ENCODE data around the gene UCK1. TPM values are rescaled to one million over a fixed set of nuclear protein-coding genes. Genes with fewer than 3 reads are reported as not detected.

The UCK1 gene
- total and polyA plus RNA-seq, 7 donors: 16.8 to 75.6 (median 37.8) TPM

DNA sequence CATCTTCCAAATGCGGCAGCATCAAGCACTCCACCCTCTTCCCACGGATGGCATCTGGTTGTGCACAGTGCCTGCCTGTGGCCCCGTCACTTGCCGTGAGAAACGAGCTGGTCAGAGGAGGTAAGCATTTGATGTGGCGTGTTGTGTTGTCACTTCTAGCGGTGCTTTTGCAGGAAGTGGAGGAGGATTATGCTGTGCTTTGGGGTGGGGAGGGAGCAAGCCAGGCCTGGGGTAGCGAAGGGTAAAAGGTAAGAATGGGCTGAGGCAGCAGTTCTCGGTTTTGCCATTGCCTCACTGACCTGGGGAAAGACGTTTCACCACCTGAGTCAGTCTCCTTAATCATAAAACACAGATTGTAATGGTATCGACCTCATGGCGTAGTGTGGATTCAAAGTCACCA, 30.7 kb downstream of the UCK1 start:
- Histone ChIP-seq H3K27ac (no peak overlapping the region), H3K36me3 (ENCODE audit: insufficient read depth in 1 of 2, low read depth in 1 of 2) (peaks cover 0 to 56% of the 10 kb centered on the region in 2 donors), H3K4me1 (peaks cover 20% of the 10 kb centered on the region), H3K9me3 (no peaks in the 10 kb centered on the region), H3K27me3 (ENCODE audit: insufficient read depth in 3 of 3, low read length in 2 of 3) (no peaks in the 10 kb centered on the region), H3K4me3 (no peak overlapping the region)
- no peak for DNase-seq
- WGBS, 3 donors: 66 to 74% (median 67%) methylated on average over 12 of the region's 12 CpGs
- TF ChIP-seq, protein P1, sequence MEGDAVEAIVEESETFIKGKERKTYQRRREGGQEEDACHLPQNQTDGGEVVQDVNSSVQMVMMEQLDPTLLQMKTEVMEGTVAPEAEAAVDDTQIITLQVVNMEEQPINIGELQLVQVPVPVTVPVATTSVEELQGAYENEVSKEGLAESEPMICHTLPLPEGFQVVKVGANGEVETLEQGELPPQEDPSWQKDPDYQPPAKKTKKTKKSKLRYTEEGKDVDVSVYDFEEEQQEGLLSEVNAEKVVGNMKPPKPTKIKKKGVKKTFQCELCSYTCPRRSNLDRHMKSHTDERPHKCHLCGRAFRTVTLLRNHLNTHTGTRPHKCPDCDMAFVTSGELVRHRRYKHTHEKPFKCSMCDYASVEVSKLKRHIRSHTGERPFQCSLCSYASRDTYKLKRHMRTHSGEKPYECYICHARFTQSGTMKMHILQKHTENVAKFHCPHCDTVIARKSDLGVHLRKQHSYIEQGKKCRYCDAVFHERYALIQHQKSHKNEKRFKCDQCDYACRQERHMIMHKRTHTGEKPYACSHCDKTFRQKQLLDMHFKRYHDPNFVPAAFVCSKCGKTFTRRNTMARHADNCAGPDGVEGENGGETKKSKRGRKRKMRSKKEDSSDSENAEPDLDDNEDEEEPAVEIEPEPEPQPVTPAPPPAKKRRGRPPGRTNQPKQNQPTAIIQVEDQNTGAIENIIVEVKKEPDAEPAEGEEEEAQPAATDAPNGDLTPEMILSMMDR (IDR thresholded peaks at IDR 0.05): no peak
- no peak for ATAC-seq
- intact Hi-C loops (cut with DNase I): no loop called here

DNA sequence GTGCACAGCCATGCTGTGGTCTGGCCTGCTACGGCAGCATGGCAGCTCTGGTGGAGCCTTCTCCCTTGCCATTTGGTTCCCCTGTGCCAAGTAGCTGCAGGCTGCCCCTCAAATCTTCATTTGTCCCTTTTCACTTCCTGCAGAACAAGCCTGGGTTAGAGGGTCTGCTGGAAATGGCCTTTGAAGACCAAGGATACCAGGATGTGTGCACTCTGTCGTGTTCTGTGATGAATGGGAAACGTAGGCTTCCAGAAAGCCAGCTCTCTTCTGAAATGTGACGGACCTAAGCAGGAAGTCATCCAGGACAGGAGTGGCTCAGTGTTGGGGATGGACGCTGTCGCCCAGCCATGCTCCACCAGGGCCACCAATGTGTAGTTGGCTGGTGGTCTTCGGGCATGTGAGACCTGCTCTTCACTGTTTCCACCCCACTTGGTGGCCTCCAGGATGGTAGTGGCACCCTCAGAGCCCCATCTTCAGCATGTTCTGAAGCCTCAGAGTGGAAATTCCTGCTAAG, 31.8 kb downstream of the UCK1 start:
- Histone ChIP-seq H3K4me1 (peaks cover 18% of the 10 kb centered on the region), H3K27me3 (ENCODE audit: insufficient read depth in 3 of 3, low read length in 2 of 3) (no peaks in the 10 kb centered on the region), H3K27ac (no peak overlapping the region), H3K36me3 (ENCODE audit: insufficient read depth in 1 of 2, low read depth in 1 of 2) (peaks cover 5 to 67% of the 10 kb centered on the region in 2 donors), H3K4me3 (no peak overlapping the region), H3K9me3 (no peaks in the 10 kb centered on the region)
- TF ChIP-seq, protein P1 (IDR thresholded peaks at IDR 0.05): no peak
- DNase-seq: no peak
- intact Hi-C loops (cut with DNase I): no loop called here
- ATAC-seq: no peak
- 62 to 78% (median 67%) methylated on average over 7 of the region's 7 CpGs for WGBS, 3 donors

DNA sequence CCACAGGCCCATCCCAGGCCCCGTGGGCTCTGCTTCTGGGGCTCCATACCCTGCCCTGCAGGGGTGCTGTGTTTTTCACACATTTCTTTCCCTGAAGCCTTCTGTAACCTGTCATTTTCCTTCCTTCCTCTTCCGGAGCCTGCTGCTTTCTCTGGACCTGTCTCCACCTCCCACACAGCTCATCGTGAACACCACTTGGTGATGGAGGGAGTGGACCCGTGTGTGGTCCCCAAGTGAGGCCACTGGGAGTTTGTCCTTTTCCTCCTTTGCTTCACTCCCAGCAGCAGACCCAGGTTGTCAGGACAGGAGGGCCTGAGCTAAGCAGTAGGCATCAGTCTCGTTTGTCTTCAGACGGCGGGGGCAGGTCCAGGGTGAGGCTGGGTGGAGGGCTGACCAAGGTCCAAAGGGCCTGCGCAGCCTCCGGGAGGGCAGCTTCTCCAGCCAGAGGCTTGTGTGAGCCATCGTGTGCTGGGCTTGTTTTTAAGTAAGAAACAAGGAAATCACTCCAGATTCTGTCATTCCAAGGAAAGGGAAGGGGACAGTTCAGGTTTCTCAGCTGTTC, 34.1 kb downstream of the UCK1 start:
- Histone ChIP-seq H3K4me1 (peaks cover 8% of the 10 kb centered on the region), H3K27ac (no peak overlapping the region), H3K27me3 (ENCODE audit: insufficient read depth in 3 of 3, low read length in 2 of 3) (no peaks in the 10 kb centered on the region), H3K36me3 (ENCODE audit: insufficient read depth in 1 of 2, low read depth in 1 of 2) (peaks cover 7 to 91% of the 10 kb centered on the region in 2 donors), H3K9me3 (no peaks in the 10 kb centered on the region), H3K4me3 (no peak overlapping the region)
- TF ChIP-seq, protein P1 (IDR thresholded peaks at IDR 0.05): no peak
- intact Hi-C loops (cut with DNase I): no loop called here
- 76 to 78% (median 77%) methylated on average over 9 to 10 of the region's 10 CpGs for WGBS, 3 donors
- ATAC-seq: no peak
- DNase-seq: no peak

DNA sequence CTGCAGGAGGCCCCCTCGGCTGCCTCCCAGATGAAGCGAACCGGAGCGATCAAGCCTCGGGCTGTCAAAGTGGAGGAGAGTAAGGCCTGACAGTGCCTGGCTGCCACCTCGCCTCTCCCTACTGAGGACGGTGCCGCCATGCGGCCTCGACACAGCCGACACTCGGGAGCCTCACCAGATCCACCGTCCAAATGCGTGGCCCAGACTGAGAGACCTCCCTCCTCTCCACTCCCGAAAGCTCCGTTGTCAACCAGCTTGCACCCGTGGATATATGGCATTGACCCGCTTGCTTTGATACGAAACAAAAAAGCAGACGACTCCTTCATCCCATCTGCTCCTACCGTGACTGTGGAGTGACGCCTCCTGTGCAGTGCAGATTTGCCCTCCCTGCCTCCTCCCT, 35.3 kb downstream of the UCK1 start:
- H3K4me1 ChIP-seq: no peaks in the 10 kb centered on the region
- peaks cover 9 to 100% of the 10 kb centered on the region in 2 donors for H3K36me3 ChIP-seq (ENCODE audit: insufficient read depth in 1 of 2, low read depth in 1 of 2)
- ATAC-seq (no peak), DNase-seq (no peak)
- WGBS, 3 donors: 83 to 86% (median 84%) methylated on average over 22 of the region's 22 CpGs
- TF ChIP-seq, protein P1 (IDR thresholded peaks at IDR 0.05): no peak
- H3K27ac ChIP-seq: no peak overlapping the region
- H3K27me3 ChIP-seq (ENCODE audit: insufficient read depth in 3 of 3, low read length in 2 of 3): no peaks in the 10 kb centered on the region
- H3K4me3 ChIP-seq: no peak overlapping the region
- H3K9me3 ChIP-seq: no peaks in the 10 kb centered on the region
- intact Hi-C loops (cut with DNase I): no loop called here

Measured in psoas muscle (tissue), 8 donors.